ENCODE data around the gene HSFX4.
"Not testable (repeated sequence)": the region's sequence is repeated elsewhere in the genome, so short reads cannot be mapped to it uniquely, and the experiment has no call there.

HSFX4 gene, protein sequence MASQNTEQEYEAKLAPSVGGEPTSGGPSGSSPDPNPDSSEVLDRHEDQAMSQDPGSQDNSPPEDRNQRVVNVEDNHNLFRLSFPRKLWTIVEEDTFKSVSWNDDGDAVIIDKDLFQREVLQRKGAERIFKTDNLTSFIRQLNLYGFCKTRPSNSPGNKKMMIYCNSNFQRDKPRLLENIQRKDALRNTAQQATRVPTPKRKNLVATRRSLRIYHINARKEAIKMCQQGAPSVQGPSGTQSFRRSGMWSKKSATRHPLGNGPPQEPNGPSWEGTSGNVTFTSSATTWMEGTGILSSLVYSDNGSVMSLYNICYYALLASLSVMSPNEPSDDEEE

GRCh38 chrX:149929400-149929799, at the start of gene HSFX4:
Gene HSFX4 (plus strand): TSS chrX:149929573. CDS start chrX:149929645, 72 bp downstream.
- not testable (repeated sequence) for DNase-seq (ENCODE audit: low spot score)

- DNase-seq (ENCODE audit: low spot score): no peak
Measured at GRCh38 chrX:149881081-149881711, 48.2 kb upstream of the HSFX4 start, which contains the start of gene MAGEA8. Gene MAGEA8 (plus strand): TSS chrX:149881183. CDS start chrX:149884273, 3,090 bp downstream.

DNA sequence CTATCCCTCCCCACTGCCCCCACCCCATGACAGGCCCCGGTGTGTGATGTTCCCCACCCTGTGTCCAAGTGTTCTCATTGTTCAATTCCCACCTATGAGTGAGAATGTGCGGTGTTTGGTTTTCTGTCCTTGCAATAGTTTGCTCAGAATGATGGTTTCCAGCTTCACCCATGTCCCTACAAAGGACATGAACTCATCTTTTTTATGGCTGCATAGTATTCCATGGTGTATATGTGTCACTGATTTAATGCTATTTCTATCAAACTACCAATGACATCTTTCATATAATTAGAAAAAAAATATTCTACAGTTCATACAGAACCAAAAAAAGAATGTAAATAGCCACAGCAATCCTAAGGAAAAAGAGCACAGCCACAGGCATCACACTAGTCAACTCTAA, 38.5 kb upstream of the HSFX4 start:
- not testable (repeated sequence) for DNase-seq (ENCODE audit: low spot score)

DNA sequence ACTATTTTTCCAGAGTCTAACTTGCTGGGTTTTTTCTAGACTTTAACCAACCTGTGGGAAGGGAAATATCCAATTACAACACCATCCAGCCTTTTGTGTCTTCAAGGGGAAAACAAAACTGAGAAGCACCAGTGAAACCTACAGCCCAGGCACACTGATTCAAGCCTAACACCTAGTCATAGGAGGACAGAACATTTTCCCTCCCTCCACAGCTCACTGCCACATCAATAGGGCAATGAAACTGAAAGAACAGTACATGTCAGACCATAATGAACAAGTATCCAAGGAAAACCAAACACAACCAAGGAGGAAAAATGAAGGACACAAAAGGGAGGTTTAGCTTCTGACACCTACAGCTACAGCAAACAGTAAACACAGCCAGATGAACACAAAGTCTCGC, 30.8 kb upstream of the HSFX4 start:
- no peak for DNase-seq (ENCODE audit: low spot score)

GRCh38 chrX:149903889-149904748, 25.3 kb upstream of the HSFX4 start:
- DNase-seq (ENCODE audit: low spot score): no peak

DNA sequence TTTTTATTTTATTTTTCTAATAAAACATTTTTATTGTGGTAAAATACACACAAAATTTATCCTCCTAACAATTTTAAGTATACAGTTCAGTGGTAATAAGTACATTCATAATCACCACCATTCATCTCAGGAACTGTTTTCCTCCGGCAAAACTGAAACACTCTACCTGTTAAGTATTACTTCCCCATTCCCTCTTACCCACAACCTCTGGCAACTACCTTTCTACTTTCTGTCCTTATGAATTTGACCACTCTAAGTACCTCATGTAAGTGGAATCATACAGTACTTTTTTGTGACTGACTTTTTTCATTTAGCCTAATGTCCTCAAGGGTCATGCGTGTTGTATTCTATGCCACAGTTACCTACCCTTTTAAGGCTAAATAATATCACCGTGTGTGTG, 21.1 kb upstream of the HSFX4 start:
- no peak for DNase-seq (ENCODE audit: low spot score)

DNA sequence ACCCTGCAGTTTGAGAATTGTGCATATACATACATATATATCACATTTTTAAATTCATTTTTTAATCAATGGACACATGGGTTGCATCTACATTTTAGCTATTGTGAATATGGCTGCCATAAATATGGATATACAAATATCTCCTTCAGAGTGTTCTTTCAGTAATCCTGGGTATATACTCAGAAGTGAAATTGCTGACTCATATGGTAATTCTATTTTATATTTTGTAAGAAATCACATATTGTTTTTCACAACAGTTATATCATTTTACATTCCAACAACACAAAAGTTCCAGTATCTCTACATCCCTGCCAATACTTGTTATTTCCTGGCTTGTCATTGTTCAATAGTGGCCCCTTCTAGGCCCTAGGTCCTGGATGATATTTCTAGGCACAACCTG, 20.6 kb upstream of the HSFX4 start:
- DNase-seq (ENCODE audit: low spot score): no peak

GRCh38 chrX:149909324-149910177, 19.8 kb upstream of the HSFX4 start:
- DNase-seq (ENCODE audit: low spot score): no peak

DNA sequence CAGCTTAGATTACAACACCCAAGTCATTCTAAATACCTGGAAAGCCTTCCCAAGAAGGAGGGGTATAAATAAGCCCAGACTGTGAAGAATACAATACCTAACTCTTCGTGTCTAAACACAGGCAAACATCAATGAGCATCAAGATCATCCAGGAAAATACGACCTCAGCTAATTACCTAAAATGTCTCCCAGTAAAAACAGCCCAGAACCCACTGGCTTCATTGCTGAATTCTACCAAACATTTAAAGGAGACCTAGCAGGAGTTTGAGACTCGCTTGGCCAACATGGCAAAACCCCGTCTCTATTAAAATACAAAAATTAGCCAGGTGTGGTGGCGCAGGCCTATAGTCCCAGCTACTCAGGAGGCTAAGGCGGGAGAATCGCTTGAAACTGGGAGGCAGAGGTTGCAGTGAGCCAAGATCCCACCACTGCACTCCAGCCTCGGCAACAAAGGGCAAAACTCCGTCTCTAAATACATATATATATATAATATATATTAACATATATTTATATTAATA, 19.1 kb upstream of the HSFX4 start:
- DNase-seq (ENCODE audit: low spot score): no peak

DNA sequence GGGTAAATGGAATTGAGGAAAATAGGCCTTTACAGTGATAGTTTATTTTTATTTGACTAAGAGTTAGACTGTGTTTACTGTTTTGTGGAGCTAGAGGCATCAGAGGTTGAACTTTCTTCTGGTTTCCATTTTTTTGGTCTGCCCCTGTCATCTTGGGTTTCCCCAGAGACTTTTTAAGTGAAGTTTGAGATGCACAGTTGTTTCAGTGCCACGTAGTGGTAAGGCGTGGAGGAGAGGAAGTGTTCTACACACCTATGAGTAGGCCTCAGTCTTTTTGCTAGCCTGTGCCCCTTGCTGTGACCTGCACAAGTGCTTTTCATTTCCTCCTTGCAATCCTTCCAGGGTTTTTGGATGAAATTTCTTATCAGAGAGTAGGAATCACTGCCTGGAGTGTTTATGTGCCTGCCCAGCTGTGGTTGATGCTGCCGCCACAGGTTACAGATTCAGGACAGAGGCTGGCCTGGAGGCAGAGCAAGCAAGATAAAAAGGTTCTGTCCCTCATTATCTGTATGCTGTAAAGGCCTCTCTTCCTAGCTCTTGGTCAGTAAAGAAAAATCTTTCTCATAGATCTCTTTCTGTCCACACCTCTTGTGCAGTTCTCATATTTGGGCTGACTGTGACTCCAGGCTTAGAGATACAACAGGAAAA, 12.5 kb upstream of the HSFX4 start:
- no peak for DNase-seq (ENCODE audit: low spot score)

GRCh38 chrX:149923836-149924235, 5.5 kb upstream of the HSFX4 start:
- not testable (repeated sequence) for DNase-seq (ENCODE audit: low spot score)

- DNase-seq (ENCODE audit: low spot score): not testable (repeated sequence)
Measured at GRCh38 chrX:149924434-149924833, 4.9 kb upstream of the HSFX4 start.

GRCh38 chrX:149927245-149927963, 2.0 kb upstream of the HSFX4 start:
- DNase-seq (ENCODE audit: low spot score): not testable (repeated sequence)

DNA sequence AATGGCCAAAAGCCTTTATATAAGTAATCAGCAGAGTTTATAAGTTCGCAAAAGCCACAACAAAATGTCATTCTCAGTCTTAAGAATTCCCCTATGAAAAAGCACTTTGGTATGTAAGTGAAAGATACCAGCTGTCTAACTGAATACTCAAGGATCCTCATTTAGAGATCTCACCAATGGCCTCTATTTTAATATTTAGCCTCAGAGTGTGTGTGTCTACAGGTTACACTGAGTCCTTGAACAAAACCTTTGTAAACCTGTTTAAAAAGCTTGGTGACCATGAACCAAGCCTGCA, 1.5 kb upstream of the HSFX4 start:
- DNase-seq (ENCODE audit: low spot score): not testable (repeated sequence)

DNA sequence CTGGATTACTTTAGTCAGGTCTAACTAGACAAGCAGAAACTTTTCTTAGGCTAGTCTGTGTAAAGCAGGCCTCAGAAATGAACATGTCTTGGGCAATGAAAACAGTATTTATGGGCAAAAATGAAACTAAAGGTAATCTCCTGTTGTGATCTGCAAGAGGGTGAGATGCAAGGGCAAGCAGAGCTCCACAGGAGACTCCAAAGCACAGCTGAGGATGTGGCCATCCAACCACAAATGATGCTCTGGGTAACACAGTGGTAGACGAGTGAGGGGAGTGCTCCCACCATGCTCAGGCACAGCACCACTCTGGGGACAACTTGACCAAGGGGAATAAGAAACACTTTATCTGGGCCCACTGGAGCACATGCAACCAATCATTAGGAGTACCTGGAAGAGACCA, 738 bp upstream of the HSFX4 start:
- not testable (repeated sequence) for DNase-seq (ENCODE audit: low spot score)

- DNase-seq (ENCODE audit: low spot score): not testable (repeated sequence)
Measured at GRCh38 chrX:149931355-149931754, 2.0 kb downstream of the HSFX4 start.

- DNase-seq (ENCODE audit: low spot score): not testable (repeated sequence)
Measured at GRCh38 chrX:149932150-149932549, 2.8 kb downstream of the HSFX4 start.

- not testable (repeated sequence) for DNase-seq (ENCODE audit: low spot score)
Measured at GRCh38 chrX:149932970-149933369, 3.6 kb downstream of the HSFX4 start.

DNA sequence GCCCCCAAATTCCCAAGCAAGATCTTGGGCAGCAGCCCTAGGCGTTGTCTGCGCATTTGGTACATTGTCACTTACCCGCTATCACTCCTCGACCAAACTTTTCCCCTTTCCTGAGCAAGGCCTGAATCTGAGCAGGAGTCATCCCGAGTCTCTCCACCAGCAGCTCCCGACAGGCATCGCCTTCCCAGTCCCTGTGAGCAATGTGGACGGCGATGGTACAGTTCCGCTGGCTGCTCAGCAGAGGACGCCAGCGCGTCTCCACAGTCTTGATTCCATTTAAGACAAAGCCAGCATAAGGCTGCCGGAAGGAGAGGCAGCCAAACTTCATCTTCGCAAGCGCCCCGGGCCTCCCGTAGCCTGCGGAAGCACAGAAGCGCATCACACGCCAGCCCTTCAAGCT, 4.2 kb downstream of the HSFX4 start:
- not testable (repeated sequence) for DNase-seq (ENCODE audit: low spot score)

DNA sequence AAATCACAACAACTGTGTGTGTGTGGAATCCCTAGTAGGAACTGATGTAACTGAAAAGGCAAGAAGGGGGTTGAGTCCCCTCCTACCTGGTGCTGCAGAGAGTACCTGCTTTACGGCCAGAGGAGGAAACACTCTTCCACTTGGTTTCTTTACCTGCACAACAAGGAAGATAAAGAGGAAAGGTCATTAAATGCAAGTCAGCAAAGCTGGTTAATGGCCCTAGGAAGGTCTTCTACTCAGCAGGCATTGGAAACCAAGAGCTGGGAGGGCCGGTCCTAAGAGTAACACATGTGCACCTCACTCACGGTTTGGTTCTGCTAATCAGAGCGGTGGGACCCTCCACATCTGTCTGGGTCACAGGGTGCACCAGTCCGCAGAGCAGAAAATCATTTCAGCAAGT, 8.0 kb downstream of the HSFX4 start:
- DNase-seq (ENCODE audit: low spot score): not testable (repeated sequence)
